ENCODE data around the gene NLRP6. TPM values are rescaled to one million over a fixed set of nuclear protein-coding genes. Genes with fewer than 3 reads are reported as not detected.
A peak's percentile ranks its signal among the peaks of the same experiment; 100 is the strongest.
"Not testable (repeated sequence)": the region's sequence is repeated elsewhere in the genome, so short reads cannot be mapped to it uniquely, and the experiment has no call there.

The NLRP6 gene
- total RNA-seq, 2 donors from 2014 or later: 0.18 to 2.7 TPM

- intact Hi-C loops (cut with DNase I): loop anchor here (5.0 to 10.0 kb wide), 2 partner anchors 122 to 269 kb away; partner anchors contain the start of gene RNH1
- Histone ChIP-seq H3K9me3 (no peaks in the 10 kb centered on the region), H3K4me1 (replicated peaks) (peaks cover 8% of the 10 kb centered on the region), H3K4me3 (peak overlapping the region; percentile 90 to 95), H3K27me3 (replicated peaks; ENCODE audit: insufficient read depth) (no peaks in the 10 kb centered on the region), H3K27ac (peak overlapping the region; percentile 98), H3K36me3 (no peaks in the 10 kb centered on the region)
- no peak for TF ChIP-seq CTCF (IDR thresholded peaks at IDR 0.05)
- no peak for TF ChIP-seq POLR2A (IDR thresholded peaks at IDR 0.05)
- TF ChIP-seq POLR2AphosphoS5 (IDR thresholded peaks at IDR 0.05): no peak
- WGBS: 1% methylated on average over 13 of the region's 13 CpGs
- no peak for DNase-seq (ENCODE audit: low spot score)
These were observed 42.6 kb upstream of the NLRP6 start for GRCh38 chr11:235609-235996.

DNA sequence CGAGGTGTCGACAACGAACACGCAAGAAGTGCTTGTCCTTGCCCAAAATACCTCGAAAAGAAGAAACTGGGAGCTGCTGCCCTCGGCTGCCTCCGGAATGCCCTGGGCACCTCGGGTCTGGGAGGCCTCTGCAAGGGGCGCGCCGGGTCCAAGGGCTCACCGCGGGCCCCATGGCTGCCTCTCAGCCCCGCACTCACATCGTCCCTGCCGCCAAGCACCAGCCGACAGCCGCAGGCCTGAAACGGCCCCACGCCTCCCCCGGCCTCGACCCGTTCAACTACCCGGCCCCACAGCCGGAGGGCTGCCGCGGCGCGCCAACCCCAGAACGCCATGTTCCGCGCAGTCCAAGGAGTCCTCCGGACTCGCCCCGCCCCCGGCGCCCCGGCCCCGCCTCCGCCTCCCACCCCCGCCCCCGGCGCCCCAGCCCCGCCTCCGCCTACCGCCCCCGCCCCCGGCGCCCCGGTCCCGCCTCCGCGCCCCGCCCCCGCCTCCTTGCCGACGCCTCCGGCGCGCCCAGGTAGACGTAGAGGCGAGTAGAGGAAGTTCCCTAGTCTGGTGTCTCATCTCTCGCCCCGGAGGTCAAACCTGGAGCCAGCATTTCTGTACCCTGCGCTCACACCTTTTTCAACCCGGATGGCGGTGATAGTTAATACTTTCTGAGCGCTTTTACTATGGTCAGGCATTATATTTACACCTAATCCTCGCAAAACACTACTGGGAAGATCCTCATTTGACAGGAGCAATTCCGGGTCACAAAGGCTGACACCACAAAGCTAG lies 42.0 kb upstream of the NLRP6 start, which contains the start of gene SIRT3:
Gene SIRT3 (minus strand): TSS at position 346 of the 777 bp plus-strand sequence. CDS start 14 bp downstream, at position 332.
- WGBS: 1% methylated on average over 41 of the region's 70 CpGs
- peak; percentile 86 for DNase-seq (ENCODE audit: low spot score)

GRCh38 chr11:236774-237767 lies 41.1 kb upstream of the NLRP6 start, which contains the start of gene PSMD13:
Gene PSMD13, plus strand, starts transcription at chr11:236976. Its CDS starts 74 bp downstream, at chr11:237050.
- Histone ChIP-seq H3K9me3 (no peaks in the 10 kb centered on the region), H3K36me3 (no peaks in the 10 kb centered on the region), H3K27me3 (replicated peaks; ENCODE audit: insufficient read depth) (no peaks in the 10 kb centered on the region), H3K27ac (peak within 1 kb of the TSS; percentile 98), H3K4me3 (peak within 1 kb of the TSS; percentile 90 to 95), H3K4me1 (replicated peaks) (peaks cover 12% of the 10 kb centered on the region)
- TF ChIP-seq CTCF (IDR thresholded peaks at IDR 0.05) (peak in 1 of 4 experiments; percentile 16), POLR2A (IDR thresholded peaks at IDR 0.05) (peak; percentile 37), POLR2AphosphoS5 (IDR thresholded peaks at IDR 0.05) (peak; percentile 90)
- DNase-seq (ENCODE audit: low spot score): peak; percentile 81
- intact Hi-C loops (cut with DNase I): loop anchor here (2.0 to 10.0 kb wide), 3 partner anchors 30 to 268 kb away; partner anchors contain the start of genes BET1L, RIC8A and RNH1
- 1% methylated on average over 60 of the region's 62 CpGs for WGBS

More for the DNA sequence above, 42.0 kb upstream of the NLRP6 start, which contains the start of gene SIRT3:
- no peaks in the 10 kb centered on the region for H3K27me3 ChIP-seq (replicated peaks; ENCODE audit: insufficient read depth)
- H3K27ac ChIP-seq: peak within 1 kb of the TSS; percentile 98
- TF ChIP-seq POLR2AphosphoS5 (IDR thresholded peaks at IDR 0.05): no peak
- peak; percentile 68 for TF ChIP-seq POLR2A (IDR thresholded peaks at IDR 0.05)
- TF ChIP-seq CTCF (IDR thresholded peaks at IDR 0.05): peak in 1 of 4 experiments; percentile 48
- H3K4me1 ChIP-seq (replicated peaks): peaks cover 10% of the 10 kb centered on the region
- peak within 1 kb of the TSS; percentile 90 to 95 for H3K4me3 ChIP-seq
- no peaks in the 10 kb centered on the region for H3K9me3 ChIP-seq
- no peaks in the 10 kb centered on the region for H3K36me3 ChIP-seq
- intact Hi-C loops (cut with DNase I): loop anchor here (2.0 to 10.0 kb wide), 3 partner anchors 29 to 269 kb away; partner anchors contain the start of genes BET1L, RIC8A and RNH1

DNA sequence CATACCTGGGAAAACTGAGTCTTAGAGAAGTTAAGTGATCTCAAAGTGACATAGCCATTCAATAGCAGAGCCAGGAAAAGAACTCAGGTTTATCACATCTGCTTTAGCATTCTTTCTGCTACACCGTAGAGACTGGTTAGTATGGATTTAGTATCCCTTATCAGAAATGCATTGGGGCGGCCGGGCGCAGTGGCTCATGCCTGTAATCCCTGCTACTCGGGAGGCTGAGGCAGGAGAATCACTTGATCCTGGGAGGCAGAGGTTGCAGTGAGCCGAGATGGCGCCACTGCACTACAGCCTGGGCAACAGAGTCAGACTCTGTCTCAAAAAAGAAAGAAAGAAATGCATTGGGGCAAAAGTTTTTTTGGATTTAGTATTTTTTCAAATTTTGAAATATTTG lies 39.9 kb upstream of the NLRP6 start:
- DNase-seq (ENCODE audit: low spot score); H3K9me3 ChIP-seq; H3K4me3 ChIP-seq; H3K27me3 ChIP-seq (replicated peaks; ENCODE audit: insufficient read depth); H3K36me3 ChIP-seq: not testable (repeated sequence)
- 84% methylated on average over 7 of the region's 7 CpGs for WGBS
- H3K4me1 ChIP-seq (replicated peaks): peaks cover 12% of the 10 kb centered on the region
- peak overlapping the region in 1 of 2 donors; percentile 98 for H3K27ac ChIP-seq
- intact Hi-C loops (cut with DNase I): loop anchor here (5.0 to 10.0 kb wide), 2 partner anchors 119 to 266 kb away; partner anchors contain the start of gene RNH1
